Ovary (tissue), 9 donors: ENCODE results near the gene CRACR2A. TPM values are rescaled to one million over a fixed set of nuclear protein-coding genes. Genes with fewer than 3 reads are reported as not detected.

Experiments
- DNase-seq, 5 donors: peaks; one replicate each; pipeline ENCODE4 v3.0.0-alpha.2; 2019 to 2020
- H3K27ac ChIP-seq, 2 donors: fragments of 200-600 bp; one replicate each; pipeline versions ENCODE4 v1.5.1 to v1.8.0; 2019 to 2022
- H3K27me3 ChIP-seq: fragments of 200-600 bp; one replicate; pipeline ENCODE4 v1.8.0; 2022
- H3K36me3 ChIP-seq: fragments of 200-600 bp; sonication (generic); one replicate; pipeline ENCODE4 v1.5.1; 2019
- H3K4me1 ChIP-seq: one replicate; pipeline ENCODE4 v1.8.1; 2013; ENCODE audit warnings: mild to moderate bottlenecking, moderate library complexity; ENCODE audit not compliant: insufficient read depth
- H3K4me3 ChIP-seq: fragments of 200-600 bp; sonication (generic); one replicate; pipeline ENCODE4 v1.5.1; 2017
- H3K9me3 ChIP-seq, 2 donors: fragments of 200-600 bp in 1 of 2; sonication (generic) in 1 of 2; one replicate each; pipeline versions ENCODE4 v1.5.1 to v1.8.1; 2013 to 2019; ENCODE audit warnings: mild to moderate bottlenecking in 1 of 2, moderate library complexity in 1 of 2
- EP300 ChIP-seq: sonication (generic); formaldehyde crosslinking; IDR thresholded peaks from one replicate; pipeline ENCODE4 v1.6.1; 2017; ENCODE audit warnings: antibody characterized with exemption
- POLR2A ChIP-seq: fragments of 450-650 bp; IDR thresholded peaks from one replicate; pipeline ENCODE4 v1.6.1; 2017; ENCODE audit warnings: antibody characterized with exemption, mild to moderate bottlenecking, moderate library complexity
- WGBS, 3 donors: extraction: QIAGEN DNeasy Blood & Tissue Kit in 1 of 3; methylation state at CpG; one replicate each; pipeline versions ENCODE4 v1.1.5 to v1.1.7; 2013 to 2017; 5-methylcytosine and 5-hydroxymethylcytosine counted together
- intact Hi-C, 4 donors: fragments of 100-400 bp; cut with DNase I; formaldehyde crosslinking; loops; one replicate each; pipeline versions ENCODE4 v1.11.0 to v1.15.1; 2022 to 2023
- polyA plus RNA-seq, 2 donors: library from polyadenylated mRNA; stranded (reverse); fragments of 200-250 nt in 1 of 2; fragments of 350-450 nt in 1 of 2; fragmentation: Illumina TruSeq in 1 of 2; extraction: RNeasy Lipid Tissue Mini Kit (QIAGEN cat#74804) in 1 of 2; gene quantifications; one replicate each; pipeline ENCODE4 v1.2.3, GENCODE V29; 2013 to 2014
- total RNA-seq, 7 donors: library from RNA; depleted of rRNA in 2 of 7; stranded (reverse); fragments of >200 nt in 2 of 7; fragmentation: NEBNext Ultra II Directional in 3 of 7; extraction: Animal tissue kit (Norgen Biotek cat#: 25700) in 3 of 7; gene quantifications; one replicate each; pipeline versions ENCODE4 v1.1.0 to v1.2.4, GENCODE V29; 2016 to 2023
- TF ChIP-seq, protein P1 (sequence below), 3 donors: fragments of 450-650 bp in 2 of 3; fragments of 200-600 bp in 1 of 3; IDR thresholded peaks; one replicate each; pipeline versions ENCODE4 v1.5.1 to v1.8.0; 2016 to 2022; ENCODE audit warnings: antibody characterized with exemption in 3 of 3, mild to moderate bottlenecking in 1 of 3
- donor health status: DM: no; HTN: no; CAD: no; lungs with moderate emphysema.
- donor health status: DM: no; HTN: no; CAD: no.
- donor health status: Bipolar disorder and iron deficiency.
- donor health status: DM: yes; HTN: yes; CAD: no.
- donor health status: DM: no; HTN: no; CAD: no.
- donor health status: DM: yes; HTN: yes; CAD: no.

The CRACR2A gene
- total and polyA plus RNA-seq, 9 donors = 1.8 to 7.7 (median 4.4) TPM

DNA sequence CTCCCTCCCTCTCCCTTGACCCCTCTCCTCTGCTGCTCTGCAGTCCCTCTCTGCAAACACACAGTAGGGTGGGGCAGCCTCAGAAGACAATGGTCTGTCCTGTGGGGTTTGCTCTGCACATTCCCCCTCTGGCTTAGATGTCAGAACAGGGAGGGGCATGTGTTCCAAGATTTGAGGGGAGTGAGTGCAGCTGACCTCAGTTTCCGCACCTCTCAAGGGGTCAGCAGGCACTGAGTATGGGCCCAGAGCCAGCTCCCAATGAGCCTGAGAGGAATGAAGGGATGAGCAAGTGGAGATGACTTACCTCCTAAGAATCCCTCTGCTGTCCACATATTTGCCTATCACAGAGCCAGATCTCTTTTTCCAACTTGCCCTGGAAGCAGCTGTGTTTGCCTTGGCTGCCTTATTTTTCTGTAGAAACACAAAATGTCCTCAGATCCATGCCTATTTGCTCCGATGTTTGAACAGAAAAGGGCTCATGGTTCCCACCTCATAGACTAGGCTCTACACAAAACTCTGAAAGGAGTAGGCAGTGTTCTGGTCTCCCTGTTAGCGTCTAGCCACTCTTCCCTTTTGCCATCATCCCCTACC is 111.4 kb downstream of the CRACR2A start:
- Histone ChIP-seq H3K27ac (no peak overlapping the region), H3K4me3 (no peak overlapping the region), H3K9me3 (no peaks in the 10 kb centered on the region), H3K27me3 (no peaks in the 10 kb centered on the region), H3K36me3 (no peaks in the 10 kb centered on the region), H3K4me1 (no peaks in the 10 kb centered on the region)
- no peak for DNase-seq
- TF ChIP-seq, protein P1, sequence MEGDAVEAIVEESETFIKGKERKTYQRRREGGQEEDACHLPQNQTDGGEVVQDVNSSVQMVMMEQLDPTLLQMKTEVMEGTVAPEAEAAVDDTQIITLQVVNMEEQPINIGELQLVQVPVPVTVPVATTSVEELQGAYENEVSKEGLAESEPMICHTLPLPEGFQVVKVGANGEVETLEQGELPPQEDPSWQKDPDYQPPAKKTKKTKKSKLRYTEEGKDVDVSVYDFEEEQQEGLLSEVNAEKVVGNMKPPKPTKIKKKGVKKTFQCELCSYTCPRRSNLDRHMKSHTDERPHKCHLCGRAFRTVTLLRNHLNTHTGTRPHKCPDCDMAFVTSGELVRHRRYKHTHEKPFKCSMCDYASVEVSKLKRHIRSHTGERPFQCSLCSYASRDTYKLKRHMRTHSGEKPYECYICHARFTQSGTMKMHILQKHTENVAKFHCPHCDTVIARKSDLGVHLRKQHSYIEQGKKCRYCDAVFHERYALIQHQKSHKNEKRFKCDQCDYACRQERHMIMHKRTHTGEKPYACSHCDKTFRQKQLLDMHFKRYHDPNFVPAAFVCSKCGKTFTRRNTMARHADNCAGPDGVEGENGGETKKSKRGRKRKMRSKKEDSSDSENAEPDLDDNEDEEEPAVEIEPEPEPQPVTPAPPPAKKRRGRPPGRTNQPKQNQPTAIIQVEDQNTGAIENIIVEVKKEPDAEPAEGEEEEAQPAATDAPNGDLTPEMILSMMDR (IDR thresholded peaks at IDR 0.05) = no peak
- TF ChIP-seq EP300 = no peak
- TF ChIP-seq POLR2A = no peak
- intact Hi-C loops = loop anchor here in 1 of 4 donors (10.0 kb wide), 1 partner anchor 337 kb away; no protein-coding TSS in a partner anchor
- WGBS, 3 donors = 63 to 81% (median 81%) methylated on average over 3 of the region's 3 CpGs

DNA sequence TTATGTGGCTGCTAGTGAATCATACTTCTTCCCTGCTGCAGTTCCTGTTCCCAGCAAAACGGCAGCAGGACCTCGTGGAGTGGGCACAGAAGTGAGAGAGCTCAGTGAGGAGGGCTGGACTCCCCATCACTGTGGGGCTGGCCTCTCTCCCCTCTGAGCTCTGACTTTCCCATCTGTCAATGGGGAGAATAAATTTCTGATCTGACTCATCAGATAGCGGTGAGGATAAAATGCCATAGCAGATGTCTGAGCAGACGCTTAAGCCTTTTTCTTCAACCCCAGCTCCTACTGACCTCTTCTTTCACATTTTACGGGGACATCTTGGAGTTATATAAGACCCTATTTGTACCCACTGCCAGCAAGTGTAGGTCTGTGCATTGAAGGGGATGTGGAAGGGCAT is 116.6 kb downstream of the CRACR2A start:
- 81 to 89% (median 87%) methylated on average over 5 of the region's 5 CpGs for WGBS, 3 donors
- H3K27ac ChIP-seq = no peak overlapping the region
- DNase-seq = no peak
- no peaks in the 10 kb centered on the region for H3K9me3 ChIP-seq
- no peak for TF ChIP-seq EP300
- TF ChIP-seq, protein P1 (IDR thresholded peaks at IDR 0.05) = no peak
- TF ChIP-seq POLR2A = no peak
- H3K36me3 ChIP-seq = no peaks in the 10 kb centered on the region
- no peak overlapping the region for H3K4me3 ChIP-seq
- intact Hi-C loops = no loop called here
- H3K27me3 ChIP-seq = no peaks in the 10 kb centered on the region
- H3K4me1 ChIP-seq = no peaks in the 10 kb centered on the region

DNA sequence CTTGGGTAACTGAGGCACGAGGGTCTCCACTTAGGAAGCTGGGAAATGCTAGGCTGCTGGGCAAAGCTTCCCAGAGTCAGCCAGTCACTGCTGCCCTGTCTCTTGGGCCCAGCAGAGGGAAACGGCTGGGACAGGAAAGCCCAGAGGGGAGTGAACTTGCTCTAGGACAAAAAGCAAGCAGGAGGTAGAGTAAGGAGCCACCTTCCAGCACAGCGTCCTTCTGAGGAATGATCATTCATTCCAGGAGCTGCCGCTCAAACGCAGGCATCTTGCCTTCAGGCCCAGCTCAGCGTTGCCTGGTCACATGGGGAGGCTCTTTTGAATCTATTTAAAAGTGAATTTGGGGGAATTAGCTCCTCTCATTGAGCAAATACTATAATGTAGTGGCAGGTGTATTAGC is 118.6 kb downstream of the CRACR2A start:
- H3K9me3 ChIP-seq = no peaks in the 10 kb centered on the region
- TF ChIP-seq, protein P1 (IDR thresholded peaks at IDR 0.05) = no peak
- TF ChIP-seq POLR2A (no peak), EP300 (no peak)
- H3K36me3 ChIP-seq = no peaks in the 10 kb centered on the region
- no peaks in the 10 kb centered on the region for H3K27me3 ChIP-seq
- no peak overlapping the region for H3K4me3 ChIP-seq
- no peak for DNase-seq
- 63 to 67% (median 66%) methylated on average over 6 of the region's 6 CpGs for WGBS, 3 donors
- H3K27ac ChIP-seq = no peak overlapping the region
- intact Hi-C loops = no loop called here
- H3K4me1 ChIP-seq = peaks cover 4% of the 10 kb centered on the region

DNA sequence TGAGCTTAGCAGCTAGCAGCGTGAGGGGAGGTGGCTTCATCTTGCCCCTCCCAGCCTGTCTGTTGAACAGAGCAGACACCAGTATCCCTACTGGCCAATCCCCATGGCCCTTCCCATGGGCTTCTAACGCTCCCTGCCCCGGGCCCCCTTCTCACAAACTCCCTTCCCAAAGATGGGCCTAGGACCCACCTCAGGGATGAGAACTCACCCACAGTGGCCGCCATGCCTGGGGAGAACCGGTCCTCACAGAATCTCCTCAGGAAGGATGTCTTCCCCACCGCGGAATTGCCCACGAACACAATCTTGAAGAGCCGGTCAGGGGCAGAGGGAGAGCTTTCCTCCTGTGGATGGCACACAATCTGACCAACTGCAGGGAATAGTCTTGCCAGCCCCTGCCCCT is 119.5 kb downstream of the CRACR2A start:
- TF ChIP-seq EP300 (no peak), POLR2A (no peak)
- TF ChIP-seq, protein P1 (IDR thresholded peaks at IDR 0.05) = no peak
- H3K9me3 ChIP-seq = no peaks in the 10 kb centered on the region
- 95 to 96% (median 95%) methylated on average over 9 of the region's 9 CpGs for WGBS, 3 donors

More for the DNA sequence above, 119.5 kb downstream of the CRACR2A start:
- H3K27me3 ChIP-seq = no peaks in the 10 kb centered on the region
- no peak overlapping the region for H3K4me3 ChIP-seq
- intact Hi-C loops = no loop called here
- H3K36me3 ChIP-seq = no peaks in the 10 kb centered on the region
- no peak for DNase-seq
- H3K4me1 ChIP-seq = peaks cover 4% of the 10 kb centered on the region
- H3K27ac ChIP-seq = no peak overlapping the region
